Measurements from ENCODE around the gene NUBP2.
"Not testable (repeated sequence)": the region's sequence is repeated elsewhere in the genome, so short reads cannot be mapped to it uniquely, and the experiment has no call there.

Gene NUBP2

GRCh38 chr16:1787056-1787321, 4.2 kb downstream of the NUBP2 start:
- DNase-seq = no peak

GRCh38 chr16:1787322-1788094, 4.7 kb downstream of the NUBP2 start:
- DNase-seq = no peak

GRCh38 chr16:1788095-1788707, 5.4 kb downstream of the NUBP2 start:
- no peak for DNase-seq

- DNase-seq = no peak
Measured at GRCh38 chr16:1788708-1789100, 5.9 kb downstream of the NUBP2 start.

GRCh38 chr16:1789643-1790045, 6.9 kb downstream of the NUBP2 start:
- DNase-seq = no peak

- DNase-seq = no peak
Measured at GRCh38 chr16:1790261-1790610, 7.5 kb downstream of the NUBP2 start.

- no peak for DNase-seq
Measured at GRCh38 chr16:1790611-1791255, 8.0 kb downstream of the NUBP2 start.

GRCh38 chr16:1791256-1791942, 8.6 kb downstream of the NUBP2 start:
- DNase-seq = no peak

GRCh38 chr16:1791943-1792812, 9.4 kb downstream of the NUBP2 start:
- DNase-seq = no peak

GRCh38 chr16:1792836-1793577, 10.2 kb downstream of the NUBP2 start:
- no peak for DNase-seq

- DNase-seq = no peak
Measured at GRCh38 chr16:1793578-1794220, 10.9 kb downstream of the NUBP2 start, which contains the start of gene IGFALS. TSS of gene IGFALS (minus strand) at chr16:1793705. CDS start at chr16:1793652, 53 bp downstream.

- DNase-seq = no peak
Measured at GRCh38 chr16:1794221-1794871, 11.6 kb downstream of the NUBP2 start.

- no peak for DNase-seq
Measured at GRCh38 chr16:1794908-1795666, 12.3 kb downstream of the NUBP2 start.

GRCh38 chr16:1799263-1799662, 16.5 kb downstream of the NUBP2 start:
- not testable (repeated sequence) for DNase-seq

GRCh38 chr16:1800701-1801100, 17.9 kb downstream of the NUBP2 start:
- DNase-seq = no peak

- no peak for DNase-seq
Measured at GRCh38 chr16:1807626-1808025, 24.9 kb downstream of the NUBP2 start.

- DNase-seq = no peak
Measured at GRCh38 chr16:1808691-1809090, 25.9 kb downstream of the NUBP2 start.

- DNase-seq = no peak
Measured at GRCh38 chr16:1809281-1809801, 26.6 kb downstream of the NUBP2 start.

- no peak for DNase-seq
Measured at GRCh38 chr16:1810106-1810505, 27.3 kb downstream of the NUBP2 start.

GRCh38 chr16:1810536-1810935, 27.8 kb downstream of the NUBP2 start:
- no peak for DNase-seq

Data from CD4-positive, alpha-beta T cell treated with Interleukin-4 for 4 hours (primary cell).